GM12878 (cell line): ENCODE results near the gene ASB14. TPM values are rescaled to one million over a fixed set of nuclear protein-coding genes. Genes with fewer than 3 reads are reported as not detected.

ENCODE experiments used
- ATAC-seq: fragments of 200-7000 bp; cut with Tn5 transposase; 3 replicates; pipeline ENCODE4 v1.9.1; 2020; ENCODE audit warnings: mild to moderate bottlenecking, moderate library complexity
- BruUV-seq: library from RNA; stranded (reverse); fragments of 400-500 nt; replicated peaks from 2 replicates; lab custom pipeline; 2021; lab: Mats Ljungman, UMichigan
- CTCF ChIA-PET: fragments of 300-600 bp; sonication (Branson Sonifier 250); formaldehyde crosslinking; extraction: SDS; loops from one replicate; lab custom pipeline; 2021; ENCODE audit warnings: inconsistent platforms; lab: Yijun Ruan, JAX
- POLR2A ChIA-PET: fragments of 350-600 bp; formaldehyde crosslinking; extraction: SDS; loops from one replicate; lab custom pipeline; 2021; ENCODE audit warnings: inconsistent platforms; lab: Charles Lee
- RAD21 ChIA-PET: fragments of 300-600 bp; sonication (Branson Sonifier 250); formaldehyde crosslinking; loops from one replicate; lab custom pipeline; 2023; ENCODE audit warnings: antibody characterized with exemption; ENCODE audit not compliant: unreplicated experiment; lab: Charles Lee
- SMC1A ChIA-PET: fragments of 300-600 bp; sonication (Branson Sonifier 250); formaldehyde crosslinking; loops from one replicate; lab custom pipeline; 2023; ENCODE audit not compliant: unreplicated experiment, uncharacterized antibody; lab: Charles Lee
- DNase-seq: peaks from one replicate; pipeline ENCODE4 v3.0.0-alpha.2; 2011; ENCODE audit warnings: low read depth, low spot score
- FAIRE-seq: peaks from 3 replicates; lab custom pipeline; 2011; peaks lifted over from hg19 to GRCh38; lab: Jason Lieb, UNC
- H2AFZ ChIP-seq: 2 replicates; pipeline ENCODE4 v1.6.0; 2011; ENCODE audit warnings: low read depth, low read length, control low read depth; ENCODE audit not compliant: control insufficient read depth
- H3K27ac ChIP-seq: 2 replicates; pipeline ENCODE4 v1.5.1; 2011; ENCODE audit warnings: control low read depth; ENCODE audit not compliant: control insufficient read depth, insufficient read depth
- H3K27me3 ChIP-seq, 2 experiments: replicated peaks in 1 of 2; 2 replicates each; pipeline versions ENCODE4 v1.6.0 to v1.6.1; 2011; ENCODE audit warnings: low read length in 1 of 2; ENCODE audit not compliant: control insufficient read depth in 2 of 2, insufficient read depth in 2 of 2
- H3K36me3 ChIP-seq, 2 experiments: 2 replicates each; pipeline ENCODE4 v1.5.1; 2011; ENCODE audit warnings: low read length in 1 of 2; ENCODE audit not compliant: control insufficient read depth in 2 of 2, insufficient read depth in 2 of 2
- H3K4me1 ChIP-seq: 2 replicates; pipeline ENCODE4 v1.6.1; 2011; ENCODE audit warnings: mild to moderate bottlenecking, low read length, moderate library complexity, mixed read lengths; ENCODE audit not compliant: control insufficient read depth, insufficient read depth
- H3K4me2 ChIP-seq: 2 replicates; pipeline ENCODE4 v1.6.0; 2011; ENCODE audit warnings: control low read depth; ENCODE audit not compliant: control insufficient read depth, insufficient read depth
- H3K4me3 ChIP-seq: fragments of 200-600 bp; sonication (generic); 2 replicates; pipeline ENCODE4 v1.5.1; 2016
- H3K79me2 ChIP-seq: 2 replicates; pipeline ENCODE4 v1.6.0; 2011; ENCODE audit warnings: low read length; ENCODE audit not compliant: control insufficient read depth, insufficient read depth
- H3K9ac ChIP-seq: 2 replicates; pipeline ENCODE4 v1.8.0; 2011; ENCODE audit warnings: low read length, control low read depth, mixed read lengths; ENCODE audit not compliant: control insufficient read depth, insufficient read depth
- H3K9me3 ChIP-seq: replicated peaks from 3 replicates; pipeline ENCODE4 v1.5.1; 2011; ENCODE audit warnings: mild to moderate bottlenecking, low read length; ENCODE audit not compliant: control insufficient read depth, insufficient read depth
- H4K20me1 ChIP-seq: 2 replicates; pipeline ENCODE4 v1.6.0; 2011; ENCODE audit not compliant: control insufficient read depth, insufficient read depth
- CHD2 ChIP-seq: IDR thresholded peaks from 2 replicates; pipeline ENCODE4 v1.6.1; 2011; ENCODE audit warnings: low read depth, low read length, improper control_type of control experiment, borderline replicate concordance
- EZH2 ChIP-seq: IDR thresholded peaks from 2 replicates; pipeline ENCODE4 v1.6.1; 2012; ENCODE audit warnings: low read depth, mild to moderate bottlenecking, control low read depth, inconsistent platforms, low read length, borderline replicate concordance; ENCODE audit not compliant: control insufficient read depth
- MTA3 ChIP-seq: IDR thresholded peaks from 2 replicates; pipeline ENCODE4 v1.6.1; 2012; ENCODE audit warnings: low read length, inconsistent platforms, borderline replicate concordance
- NFIC ChIP-seq: IDR thresholded peaks from 2 replicates; pipeline ENCODE4 v1.6.1; 2012; ENCODE audit warnings: low read depth, mild to moderate bottlenecking, inconsistent platforms, low read length, moderate library complexity
- PML ChIP-seq: IDR thresholded peaks from 2 replicates; pipeline ENCODE4 v1.6.1; 2012; ENCODE audit warnings: low read length, inconsistent platforms
- POLR2AphosphoS5 ChIP-seq: IDR thresholded peaks from 2 replicates; pipeline ENCODE4 v1.6.1; 2011; ENCODE audit warnings: mild to moderate bottlenecking, low read length, inconsistent platforms
- WGBS: methylation state at CpG from one replicate; pipeline ENCODE4 v1.1.6; 2016; ENCODE audit warnings: low lambda C conversion rate; ENCODE audit not compliant: insufficient replicate concordance, insufficient coverage; ENCODE audit errors: missing lambda C conversion rate; 5-methylcytosine and 5-hydroxymethylcytosine counted together
- in situ Hi-C: fragments of 300-500 bp; cut with MboI; formaldehyde crosslinking; loops from 9 replicates; pipeline ENCODE4 v1.14.3; 2018; ENCODE audit warnings: mixed read lengths
- intact Hi-C: fragments of 100-400 bp; cut with micrococcal nuclease; formaldehyde crosslinking; loops from one replicate; pipeline ENCODE4 v1.14.2; 2022; ENCODE audit not compliant: unreplicated experiment
- polyA plus RNA-seq, 11 experiments: library from polyadenylated mRNA; depleted of rRNA in 4 of 11; unstranded in 6 of 11; stranded (reverse) in 5 of 11; fragments of >200 nt; fragmentation: Nextera tagmentation in 4 of 11; fragmentation: Illumina TruSeq in 1 of 11; extraction: Ambion mirVana in 4 of 11; extraction: Trizol in 1 of 11; gene quantifications; 1 replicate in 1 of 11; 2 replicates in 10 of 11; pipeline versions ENCODE4 v1.2.1 to v1.2.3, GENCODE V29; 2011 to 2016; ENCODE audit warnings: inconsistent platforms in 2 of 11, missing spikeins in 2 of 11, low read depth in 1 of 11
- total RNA-seq, 4 experiments: library from RNA; depleted of rRNA in 3 of 4; stranded (reverse); fragments of >200 nt in 3 of 4; fragmentation: Illumina TruSeq in 1 of 4; extraction: Trizol in 1 of 4; gene quantifications; 2 replicates each; pipeline versions ENCODE4 v1.2.1 to v1.2.3, GENCODE V29; 2013 to 2021
- TF ChIP-seq, protein P1 (sequence below): IDR thresholded peaks from 2 replicates; pipeline ENCODE4 v1.6.1; 2011; ENCODE audit warnings: mild to moderate bottlenecking, low read depth, low read length, moderate library complexity; ENCODE audit not compliant: insufficient replicate concordance
- TF ChIP-seq, protein P2 (sequence below): fragments of 450-650 bp; IDR thresholded peaks from 2 replicates; pipeline ENCODE4 v1.6.1; 2018; ENCODE audit warnings: borderline replicate concordance, mild to moderate bottlenecking; ENCODE audit not compliant: partially characterized antibody
- TF ChIP-seq, protein P3 (sequence below): fragments of 450-650 bp; IDR thresholded peaks from 2 replicates; pipeline ENCODE4 v1.6.1; 2016; ENCODE audit warnings: mild to moderate bottlenecking

The ASB14 gene
- total and polyA plus RNA-seq, 10 of the 15 experiments (the other 5 are each of a cell fraction or from before 2014, with no cell fraction given): 0.18 to 0.63 (median 0.21) TPM; not detected in 6

DNA sequence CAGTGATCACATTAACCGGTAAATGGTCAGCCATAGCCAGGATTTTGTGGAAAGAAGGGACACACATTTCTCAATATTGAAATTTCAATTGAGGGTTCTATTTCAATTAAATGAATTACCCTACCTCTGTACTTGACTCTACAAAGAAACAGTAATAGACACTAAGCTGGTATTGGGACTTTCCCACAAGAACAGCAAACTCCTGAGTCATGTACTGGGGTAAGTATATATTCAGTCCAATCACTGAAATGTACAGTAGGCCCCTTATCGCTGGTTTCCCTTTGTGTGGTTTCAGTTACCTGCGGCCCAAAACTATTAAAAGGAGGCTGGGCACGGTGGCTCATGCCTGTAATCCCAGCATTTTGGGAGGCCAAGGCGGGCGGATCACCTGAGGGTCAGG, 17.6 kb downstream of the ASB14 start (continued):
- TF ChIP-seq POLR2AphosphoS5: no peak
- no peak for TF ChIP-seq MTA3
- TF ChIP-seq NFIC: no peak
- TF ChIP-seq, protein P1, sequence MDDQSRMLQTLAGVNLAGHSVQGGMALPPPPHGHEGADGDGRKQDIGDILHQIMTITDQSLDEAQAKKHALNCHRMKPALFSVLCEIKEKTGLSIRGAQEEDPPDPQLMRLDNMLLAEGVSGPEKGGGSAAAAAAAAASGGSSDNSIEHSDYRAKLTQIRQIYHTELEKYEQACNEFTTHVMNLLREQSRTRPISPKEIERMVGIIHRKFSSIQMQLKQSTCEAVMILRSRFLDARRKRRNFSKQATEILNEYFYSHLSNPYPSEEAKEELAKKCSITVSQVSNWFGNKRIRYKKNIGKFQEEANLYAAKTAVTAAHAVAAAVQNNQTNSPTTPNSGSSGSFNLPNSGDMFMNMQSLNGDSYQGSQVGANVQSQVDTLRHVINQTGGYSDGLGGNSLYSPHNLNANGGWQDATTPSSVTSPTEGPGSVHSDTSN: no peak
- no peak for TF ChIP-seq EZH2
- TF ChIP-seq, protein P2, sequence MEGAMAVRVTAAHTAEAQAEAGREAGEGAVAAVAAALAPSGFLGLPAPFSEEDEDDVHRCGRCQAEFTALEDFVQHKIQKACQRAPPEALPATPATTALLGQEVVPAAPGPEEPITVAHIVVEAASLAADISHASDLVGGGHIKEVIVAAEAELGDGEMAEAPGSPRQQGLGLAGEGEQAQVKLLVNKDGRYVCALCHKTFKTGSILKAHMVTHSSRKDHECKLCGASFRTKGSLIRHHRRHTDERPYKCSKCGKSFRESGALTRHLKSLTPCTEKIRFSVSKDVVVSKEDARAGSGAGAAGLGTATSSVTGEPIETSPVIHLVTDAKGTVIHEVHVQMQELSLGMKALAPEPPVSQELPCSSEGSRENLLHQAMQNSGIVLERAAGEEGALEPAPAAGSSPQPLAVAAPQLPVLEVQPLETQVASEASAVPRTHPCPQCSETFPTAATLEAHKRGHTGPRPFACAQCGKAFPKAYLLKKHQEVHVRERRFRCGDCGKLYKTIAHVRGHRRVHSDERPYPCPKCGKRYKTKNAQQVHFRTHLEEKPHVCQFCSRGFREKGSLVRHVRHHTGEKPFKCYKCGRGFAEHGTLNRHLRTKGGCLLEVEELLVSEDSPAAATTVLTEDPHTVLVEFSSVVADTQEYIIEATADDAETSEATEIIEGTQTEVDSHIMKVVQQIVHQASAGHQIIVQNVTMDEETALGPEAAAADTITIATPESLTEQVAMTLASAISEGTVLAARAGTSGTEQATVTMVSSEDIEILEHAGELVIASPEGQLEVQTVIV: no peak
- TF ChIP-seq CHD2: no peak

DNA sequence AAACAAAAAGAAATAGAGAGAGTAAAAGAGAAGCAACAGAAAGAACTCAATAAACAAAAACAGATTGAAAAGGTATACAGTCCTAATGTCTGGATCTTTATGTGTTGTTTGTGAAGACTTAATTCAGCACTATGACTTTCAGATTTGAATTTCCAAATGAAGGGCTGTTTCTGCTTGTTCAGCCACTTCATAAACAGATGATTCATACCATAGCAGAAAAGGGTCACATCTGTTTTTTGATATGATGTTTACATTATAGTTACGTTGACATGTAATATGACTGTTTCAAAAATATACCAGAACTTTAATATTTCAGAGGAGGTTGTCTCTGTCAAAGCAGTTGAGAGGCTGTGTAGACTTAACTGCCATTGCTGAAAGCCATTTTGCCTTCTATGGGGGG, 24.1 kb downstream of the ASB14 start:
- in situ Hi-C loops: no loop called here
- DNase-seq (no peak), FAIRE-seq (no peak), ATAC-seq (no peak)
- H3K36me3 ChIP-seq: peaks cover 0 to 11% of the 10 kb centered on the region in 2 experiments; a peak in 3 of 4 replicates
- 100% methylated on average over 1 of the region's 1 CpG for WGBS
- TF ChIP-seq PML: no peak
- TF ChIP-seq, protein P3, sequence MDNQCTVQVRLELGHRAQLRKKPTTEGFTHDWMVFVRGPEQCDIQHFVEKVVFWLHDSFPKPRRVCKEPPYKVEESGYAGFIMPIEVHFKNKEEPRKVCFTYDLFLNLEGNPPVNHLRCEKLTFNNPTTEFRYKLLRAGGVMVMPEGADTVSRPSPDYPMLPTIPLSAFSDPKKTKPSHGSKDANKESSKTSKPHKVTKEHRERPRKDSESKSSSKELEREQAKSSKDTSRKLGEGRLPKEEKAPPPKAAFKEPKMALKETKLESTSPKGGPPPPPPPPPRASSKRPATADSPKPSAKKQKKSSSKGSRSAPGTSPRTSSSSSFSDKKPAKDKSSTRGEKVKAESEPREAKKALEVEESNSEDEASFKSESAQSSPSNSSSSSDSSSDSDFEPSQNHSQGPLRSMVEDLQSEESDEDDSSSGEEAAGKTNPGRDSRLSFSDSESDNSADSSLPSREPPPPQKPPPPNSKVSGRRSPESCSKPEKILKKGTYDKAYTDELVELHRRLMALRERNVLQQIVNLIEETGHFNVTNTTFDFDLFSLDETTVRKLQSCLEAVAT: no peak
- no peak overlapping the region for H3K4me3 ChIP-seq
- H3K4me2 ChIP-seq: no peak overlapping the region
- no peaks in the 10 kb centered on the region for H3K9me3 ChIP-seq
- no peaks in the 10 kb centered on the region for H4K20me1 ChIP-seq
- no peak overlapping the region for H3K9ac ChIP-seq
- intact Hi-C loops: no loop called here
- SMC1A ChIA-PET: no interaction called here
- no peak overlapping the region for H3K27ac ChIP-seq
- no peaks in the 10 kb centered on the region for H3K27me3 ChIP-seq
- H2AFZ ChIP-seq: no peak overlapping the region
- H3K79me2 ChIP-seq: no peaks in the 10 kb centered on the region
- BruUV-seq: no TSS peak
- POLR2A ChIA-PET: no interaction called here
- H3K4me1 ChIP-seq: no peaks in the 10 kb centered on the region
- CTCF ChIA-PET: interaction anchor here (0.8 kb wide), 1 partner anchor 41 kb away, joined by 3 read pairs; no protein-coding TSS in a partner anchor
- RAD21 ChIA-PET: no interaction called here
